ENCODE results near the gene GGA1. TPM values are rescaled to one million over a fixed set of nuclear protein-coding genes. Genes with fewer than 3 reads are reported as not detected.
A peak's percentile ranks its signal among the peaks of the same experiment; 100 is the strongest.
"Not testable (repeated sequence)": the region's sequence is repeated elsewhere in the genome, so short reads cannot be mapped to it uniquely, and the experiment has no call there.

Gene GGA1
- polyA plus RNA-seq, 4 donors = 42.8 to 73.2 (median 56.0) TPM

DNA sequence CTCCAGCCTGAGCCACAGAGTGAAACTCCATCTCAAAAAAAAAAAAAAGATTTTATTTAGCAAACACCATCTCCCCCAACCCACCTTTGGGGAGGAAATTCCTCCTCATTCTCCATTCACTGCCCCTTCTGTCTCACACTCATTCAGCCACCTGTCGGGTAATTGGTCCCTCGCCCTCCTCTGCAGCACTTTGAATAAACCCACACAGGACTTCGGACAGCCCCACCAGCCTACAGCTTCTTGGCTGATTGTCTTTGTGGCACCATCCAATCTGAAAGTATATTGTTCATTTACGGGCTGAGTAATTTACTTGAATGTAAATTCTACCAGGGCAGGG, 7.5 kb upstream of the GGA1 start:
- 6 to 37% (median 17%) methylated on average over 4 of the region's 4 CpGs for WGBS, 3 donors
- Histone ChIP-seq H3K27me3 (ENCODE audit: control insufficient read depth in 3 of 3, insufficient read depth in 3 of 3, low read length in 3 of 3) (no peaks in the 10 kb centered on the region), H3K27ac (ENCODE audit: low read depth in 1 of 3, low read length in 2 of 3) (peak overlapping the region in 2 of 3 donors; percentile 59 to 80), H3K4me3 (ENCODE audit: low read depth in 1 of 3, low read length in 3 of 3) (peak overlapping the region in 1 of 3 donors; percentile 21), H3K4me1 (ENCODE audit: control insufficient read depth in 3 of 3, insufficient read depth in 2 of 3, low read depth in 1 of 3, low read length in 2 of 3) (peaks cover 0 to 7% (median 4%) of the 10 kb centered on the region in 3 donors), H3K9me3 (ENCODE audit: control insufficient read depth in 2 of 2, insufficient read depth in 1 of 2, low read depth in 1 of 2, low read length in 1 of 2) (no peaks in the 10 kb centered on the region), H3K36me3 (ENCODE audit: control insufficient read depth in 3 of 3, insufficient read depth in 2 of 3, low read depth in 1 of 3, low read length in 3 of 3) (no peaks in the 10 kb centered on the region)
- DNase-seq (no peak), FAIRE-seq (no peak)

DNA sequence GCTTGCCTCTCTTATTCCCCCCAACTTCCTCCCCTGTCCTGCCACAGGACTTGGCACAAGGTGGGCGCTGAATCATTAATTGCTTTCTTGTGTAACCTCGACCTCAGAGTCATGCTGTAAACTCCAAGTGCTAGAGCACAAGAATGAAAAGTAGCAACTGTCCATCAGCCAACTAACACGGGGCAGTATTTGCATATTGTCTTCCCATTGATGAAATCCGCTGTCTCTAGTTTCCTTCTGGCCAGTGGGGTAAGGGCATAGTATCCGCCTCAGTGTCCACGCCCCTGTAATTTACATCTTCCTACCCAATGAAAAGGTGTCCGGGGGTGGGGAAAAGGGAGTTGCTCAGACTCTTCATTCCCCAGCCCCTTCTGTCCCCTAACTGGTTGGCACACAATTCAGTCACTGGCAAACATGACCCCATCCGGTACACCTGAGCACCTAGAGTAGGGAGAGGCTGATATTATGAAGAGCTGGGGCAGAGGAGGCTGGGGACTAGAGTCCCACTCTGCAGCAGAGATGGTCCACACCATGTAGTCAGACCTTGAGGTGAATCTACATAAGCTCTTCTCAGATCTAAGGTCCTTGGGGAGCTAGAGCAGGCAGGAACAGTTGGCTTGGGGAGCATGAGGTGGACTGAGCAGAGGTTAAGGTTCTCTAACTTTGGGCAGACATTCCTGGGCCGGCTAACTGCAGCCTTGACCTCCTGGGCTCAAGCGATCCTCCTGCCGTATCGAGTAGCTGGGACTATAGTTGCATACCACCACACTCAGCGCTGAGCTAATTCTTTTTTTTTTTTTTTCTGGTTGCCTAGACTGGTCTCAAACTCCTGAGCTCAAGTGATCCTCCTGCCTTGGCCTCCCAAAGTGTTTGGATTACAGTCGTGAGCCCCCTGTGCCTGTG, 6.8 kb upstream of the GGA1 start:
- no peaks in the 10 kb centered on the region for H3K36me3 ChIP-seq (ENCODE audit: control insufficient read depth in 3 of 3, insufficient read depth in 2 of 3, low read depth in 1 of 3, low read length in 3 of 3)
- WGBS, 3 donors = 22 to 45% (median 30%) methylated on average over 14 of the region's 14 CpGs
- H3K27me3 ChIP-seq (ENCODE audit: control insufficient read depth in 3 of 3, insufficient read depth in 3 of 3, low read length in 3 of 3) = no peaks in the 10 kb centered on the region
- peak; percentile 87 to 90 for DNase-seq
- H3K9me3 ChIP-seq (ENCODE audit: control insufficient read depth in 2 of 2, insufficient read depth in 1 of 2, low read depth in 1 of 2, low read length in 1 of 2) = no peaks in the 10 kb centered on the region
- peak overlapping the region in 1 of 3 donors; percentile 21 for H3K4me3 ChIP-seq (ENCODE audit: low read depth in 1 of 3, low read length in 3 of 3)
- peak overlapping the region; percentile 59 to 80 (median 64) for H3K27ac ChIP-seq (ENCODE audit: low read depth in 1 of 3, low read length in 2 of 3)
- no peak for FAIRE-seq
- H3K4me1 ChIP-seq (ENCODE audit: control insufficient read depth in 3 of 3, insufficient read depth in 2 of 3, low read depth in 1 of 3, low read length in 2 of 3) = peaks cover 0 to 8% (median 4%) of the 10 kb centered on the region in 3 donors

DNA sequence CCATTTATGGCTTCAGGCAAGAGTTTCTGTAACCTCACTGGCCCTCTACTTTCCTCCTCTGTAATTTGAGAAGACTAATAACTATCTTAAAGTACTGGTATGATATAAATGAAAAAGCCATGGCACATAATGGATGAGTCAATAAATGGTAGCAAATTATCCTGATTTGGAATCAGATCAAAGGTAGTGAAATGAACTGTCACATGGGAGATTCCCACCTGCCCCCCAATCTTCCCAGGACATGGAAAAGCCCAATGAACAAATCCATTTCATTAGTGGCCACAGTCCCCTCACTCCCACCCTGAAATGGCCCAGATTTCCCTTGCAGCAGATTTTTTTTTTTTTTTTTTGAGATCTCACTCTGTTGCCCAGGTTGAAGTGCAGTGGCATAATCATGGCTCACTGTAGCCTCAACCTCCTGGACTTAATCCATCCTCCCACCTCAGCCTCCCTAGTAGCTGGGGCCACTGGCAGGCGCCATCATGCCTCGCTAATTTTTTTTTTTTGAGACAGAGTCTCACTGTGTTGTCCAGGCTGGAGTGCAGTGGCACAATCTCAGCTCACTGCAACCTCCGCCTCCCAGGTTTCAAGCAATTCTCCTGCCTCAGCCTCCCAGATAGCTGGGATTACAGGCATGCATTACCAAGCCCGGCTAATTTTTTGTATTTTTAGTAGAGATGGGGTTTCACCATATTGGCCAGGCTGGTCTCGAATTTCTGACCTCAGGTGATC, 5.9 kb upstream of the GGA1 start:
- H3K36me3 ChIP-seq (ENCODE audit: control insufficient read depth in 3 of 3, insufficient read depth in 2 of 3, low read depth in 1 of 3, low read length in 3 of 3); H3K27me3 ChIP-seq (ENCODE audit: control insufficient read depth in 3 of 3, insufficient read depth in 3 of 3, low read length in 3 of 3); DNase-seq; H3K9me3 ChIP-seq (ENCODE audit: control insufficient read depth in 2 of 2, insufficient read depth in 1 of 2, low read depth in 1 of 2, low read length in 1 of 2); FAIRE-seq; H3K4me3 ChIP-seq (ENCODE audit: low read depth in 1 of 3, low read length in 3 of 3): not testable (repeated sequence)
- peaks cover 0 to 10% (median 4%) of the 10 kb centered on the region in 3 donors for H3K4me1 ChIP-seq (ENCODE audit: control insufficient read depth in 3 of 3, insufficient read depth in 2 of 3, low read depth in 1 of 3, low read length in 2 of 3)
- WGBS, 3 donors = 80 to 92% (median 86%) methylated on average over 5 of the region's 5 CpGs
- H3K27ac ChIP-seq (ENCODE audit: low read depth in 1 of 3, low read length in 2 of 3) = peak overlapping the region in 1 of 3 donors; percentile 69

DNA sequence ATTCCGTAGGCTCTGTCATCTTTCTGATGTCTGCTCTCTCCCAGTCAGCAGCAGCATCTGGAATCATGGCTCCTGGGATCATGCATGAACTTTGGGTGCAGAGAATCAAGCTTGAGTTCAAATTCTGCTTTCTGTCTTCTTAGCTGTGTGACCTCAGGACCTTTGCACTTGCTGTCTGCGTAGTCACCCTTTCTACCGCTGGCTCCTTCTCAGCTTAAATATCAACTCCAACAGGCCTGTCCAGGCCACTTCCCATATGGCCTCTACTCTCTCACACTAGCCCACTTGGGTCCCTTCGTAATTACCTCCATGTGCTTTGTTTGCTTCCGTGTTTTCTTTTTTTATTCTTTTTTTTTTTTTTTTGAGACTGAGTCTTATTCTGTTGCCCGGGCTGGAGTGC, 4.6 kb upstream of the GGA1 start:
- no peaks in the 10 kb centered on the region for H3K36me3 ChIP-seq (ENCODE audit: control insufficient read depth in 3 of 3, insufficient read depth in 2 of 3, low read depth in 1 of 3, low read length in 3 of 3)

DNA sequence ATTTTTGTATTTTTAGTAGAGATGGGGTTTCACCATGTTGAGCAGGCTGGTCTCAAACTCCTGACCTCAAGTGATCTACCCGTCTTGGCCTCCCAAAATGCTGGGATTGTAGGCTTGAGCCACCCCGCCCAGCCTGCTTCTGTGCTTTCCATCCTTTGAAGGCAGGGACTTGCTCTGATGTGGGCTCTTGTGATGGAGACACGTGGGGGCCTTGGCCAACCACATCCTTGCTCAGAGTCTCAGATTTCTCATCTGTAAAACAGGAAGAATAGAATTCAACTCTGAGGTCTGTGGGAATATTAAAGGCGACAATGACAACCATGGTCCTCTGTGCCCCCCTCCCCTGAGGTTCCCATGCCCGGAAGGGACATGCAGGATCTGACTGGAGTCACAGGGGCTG, 3.8 kb upstream of the GGA1 start:
- WGBS, 3 donors = 50 to 77% (median 57%) methylated on average over 5 of the region's 5 CpGs
- Histone ChIP-seq H3K27me3 (ENCODE audit: control insufficient read depth in 3 of 3, insufficient read depth in 3 of 3, low read length in 3 of 3) (no peaks in the 10 kb centered on the region), H3K4me1 (ENCODE audit: control insufficient read depth in 3 of 3, insufficient read depth in 2 of 3, low read depth in 1 of 3, low read length in 2 of 3) (peaks cover 4 to 7% (median 5%) of the 10 kb centered on the region in 3 donors), H3K9me3 (ENCODE audit: control insufficient read depth in 2 of 2, insufficient read depth in 1 of 2, low read depth in 1 of 2, low read length in 1 of 2) (no peaks in the 10 kb centered on the region), H3K36me3 (ENCODE audit: control insufficient read depth in 3 of 3, insufficient read depth in 2 of 3, low read depth in 1 of 3, low read length in 3 of 3) (no peaks in the 10 kb centered on the region), H3K27ac (ENCODE audit: low read depth in 1 of 3, low read length in 2 of 3) (no peak overlapping the region), H3K4me3 (ENCODE audit: low read depth in 1 of 3, low read length in 3 of 3) (no peak overlapping the region)
- FAIRE-seq (no peak), DNase-seq (peak in 1 of 2 donors; percentile 33)

More for the DNA sequence above, 4.6 kb upstream of the GGA1 start:
- Histone ChIP-seq H3K9me3 (ENCODE audit: control insufficient read depth in 2 of 2, insufficient read depth in 1 of 2, low read depth in 1 of 2, low read length in 1 of 2) (no peaks in the 10 kb centered on the region), H3K27me3 (ENCODE audit: control insufficient read depth in 3 of 3, insufficient read depth in 3 of 3, low read length in 3 of 3) (no peaks in the 10 kb centered on the region), H3K4me3 (ENCODE audit: low read depth in 1 of 3, low read length in 3 of 3) (no peak overlapping the region), H3K4me1 (ENCODE audit: control insufficient read depth in 3 of 3, insufficient read depth in 2 of 3, low read depth in 1 of 3, low read length in 2 of 3) (peaks cover 0 to 9% (median 4%) of the 10 kb centered on the region in 3 donors), H3K27ac (ENCODE audit: low read depth in 1 of 3, low read length in 2 of 3) (no peak overlapping the region)
- 92 to 95% (median 94%) methylated on average over 6 of the region's 6 CpGs for WGBS, 3 donors
- DNase-seq (no peak), FAIRE-seq (no peak)

DNA sequence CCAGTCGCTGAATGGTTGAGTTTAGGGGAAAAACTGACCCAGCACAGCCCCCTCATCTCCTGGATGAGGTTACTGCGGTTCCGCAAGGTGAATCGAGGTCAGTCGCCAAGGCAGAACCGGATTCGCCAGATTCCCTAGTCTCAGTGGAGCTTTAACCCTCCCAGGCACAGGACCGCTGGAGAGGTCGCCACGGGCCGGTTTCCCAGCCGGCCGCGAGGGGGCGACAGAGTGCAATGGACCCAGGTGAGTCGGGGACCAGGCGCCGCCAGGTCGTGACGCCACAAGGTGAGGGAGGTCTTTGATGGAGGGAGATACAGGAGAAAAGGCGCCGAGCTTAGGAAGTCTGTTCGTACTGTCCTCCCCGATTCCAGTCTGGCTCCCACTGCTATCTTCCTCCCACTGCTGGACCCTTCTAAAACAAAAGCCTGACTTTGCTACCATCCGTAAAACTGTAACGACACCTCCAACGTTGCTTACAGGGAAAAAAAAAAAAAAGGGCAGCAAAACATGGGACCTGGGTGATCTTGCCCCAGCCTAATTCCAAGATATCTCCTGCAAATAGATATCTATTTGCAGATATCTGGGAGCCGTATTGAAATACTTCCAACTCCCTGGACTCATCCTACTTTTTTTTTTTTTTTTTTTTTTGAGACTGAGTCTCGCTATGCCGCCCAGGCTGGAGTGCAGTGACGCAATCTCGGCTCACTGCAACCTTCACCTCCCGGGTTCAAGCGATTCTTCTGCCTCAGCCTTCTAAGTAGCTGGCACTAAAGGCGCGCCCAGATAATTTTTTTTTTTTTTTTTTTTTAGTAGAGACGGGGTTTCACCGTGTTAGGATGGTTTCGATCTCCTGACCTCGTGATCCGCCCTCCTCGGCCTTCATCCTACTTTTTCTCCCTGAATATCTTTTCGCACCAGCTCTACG, 1.4 kb upstream of the GGA1 start:
- Histone ChIP-seq H3K27me3 (ENCODE audit: control insufficient read depth in 3 of 3, insufficient read depth in 3 of 3, low read length in 3 of 3) (no peaks in the 10 kb centered on the region), H3K27ac (ENCODE audit: low read depth in 1 of 3, low read length in 2 of 3) (peak overlapping the region; percentile 93 to 99 (median 98)), H3K36me3 (ENCODE audit: control insufficient read depth in 3 of 3, insufficient read depth in 2 of 3, low read depth in 1 of 3, low read length in 3 of 3) (peaks cover 0 to 11% (median 0%) of the 10 kb centered on the region in 3 donors), H3K4me3 (ENCODE audit: low read depth in 1 of 3, low read length in 3 of 3) (peak overlapping the region in 2 of 3 donors; percentile 75 to 94), H3K4me1 (ENCODE audit: control insufficient read depth in 3 of 3, insufficient read depth in 2 of 3, low read depth in 1 of 3, low read length in 2 of 3) (peaks cover 2 to 15% (median 7%) of the 10 kb centered on the region in 3 donors), H3K9me3 (ENCODE audit: control insufficient read depth in 2 of 2, insufficient read depth in 1 of 2, low read depth in 1 of 2, low read length in 1 of 2) (no peaks in the 10 kb centered on the region)
- DNase-seq = peak; percentile 94 to 97
- no peak for FAIRE-seq
- WGBS, 3 donors = 1 to 2% (median 2%) methylated on average over 44 of the region's 44 CpGs

DNA sequence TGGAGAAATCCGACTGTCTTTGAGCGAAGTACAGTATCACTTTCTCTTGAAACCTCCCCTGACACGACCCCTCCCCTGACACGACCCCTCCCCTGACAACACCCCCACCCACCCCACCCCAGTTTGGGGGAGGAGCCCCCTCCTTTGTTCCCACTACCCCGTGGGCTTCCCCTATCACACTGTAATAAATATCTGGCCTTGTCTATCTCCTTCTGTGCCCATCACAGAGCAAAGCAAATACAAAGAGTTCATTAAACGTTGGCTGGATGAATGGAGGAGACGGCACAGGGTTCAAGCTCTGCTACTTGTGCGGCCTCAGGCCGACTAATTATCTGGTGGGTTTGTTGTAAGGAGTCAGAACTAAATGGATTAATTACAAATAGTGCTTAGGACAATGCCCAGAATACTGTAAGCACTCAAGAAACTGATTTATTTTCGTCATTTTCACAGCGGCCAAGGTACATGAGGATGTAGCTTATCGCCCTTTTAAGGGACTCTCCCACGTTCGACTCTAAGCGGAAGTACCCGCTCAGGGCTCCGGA, 628 bp upstream of the GGA1 start:
- DNase-seq = peak in 1 of 2 donors; percentile 57
- peaks cover 2 to 15% (median 10%) of the 10 kb centered on the region in 3 donors for H3K4me1 ChIP-seq (ENCODE audit: control insufficient read depth in 3 of 3, insufficient read depth in 2 of 3, low read depth in 1 of 3, low read length in 2 of 3)
- H3K36me3 ChIP-seq (ENCODE audit: control insufficient read depth in 3 of 3, insufficient read depth in 2 of 3, low read depth in 1 of 3, low read length in 3 of 3) = peaks cover 0 to 15% (median 0%) of the 10 kb centered on the region in 3 donors
- no peaks in the 10 kb centered on the region for H3K9me3 ChIP-seq (ENCODE audit: control insufficient read depth in 2 of 2, insufficient read depth in 1 of 2, low read depth in 1 of 2, low read length in 1 of 2)
- H3K27ac ChIP-seq (ENCODE audit: low read depth in 1 of 3, low read length in 2 of 3) = peak overlapping the region; percentile 93 to 99 (median 98)
- no peak for FAIRE-seq
- peak overlapping the region in 2 of 3 donors; percentile 75 to 94 for H3K4me3 ChIP-seq (ENCODE audit: low read depth in 1 of 3, low read length in 3 of 3)
- no peaks in the 10 kb centered on the region for H3K27me3 ChIP-seq (ENCODE audit: control insufficient read depth in 3 of 3, insufficient read depth in 3 of 3, low read length in 3 of 3)
- WGBS, 3 donors = 2% methylated on average over 17 of the region's 17 CpGs
